Measurements from ENCODE around the gene SLCO4C1. TPM values are rescaled to one million over a fixed set of nuclear protein-coding genes. Genes with fewer than 3 reads are reported as not detected.

The SLCO4C1 gene
- total and polyA plus RNA-seq, 12 donors, result 0.06 to 1.6 (median 0.27) TPM; not detected in 2

DNA sequence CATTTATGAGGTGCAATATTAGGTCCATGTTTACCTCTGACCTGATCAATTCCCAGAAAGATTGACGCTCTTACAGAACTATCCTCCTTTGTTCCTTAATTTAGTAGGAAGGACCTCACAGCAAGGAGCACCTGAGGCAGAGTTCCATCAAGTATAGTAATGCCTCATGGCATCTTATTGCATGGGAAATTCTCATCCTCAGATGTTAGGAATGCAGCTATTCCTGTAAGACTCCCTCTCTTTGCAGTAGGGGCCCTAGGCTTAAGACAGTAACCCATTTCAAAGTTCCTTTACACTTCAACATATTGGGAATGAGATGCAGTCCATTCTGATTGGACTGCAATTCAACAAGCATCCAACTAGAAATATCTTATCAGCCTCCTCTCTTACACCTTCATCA is 69.8 kb downstream of the SLCO4C1 start:
- Histone ChIP-seq H3K9me3 (replicated peaks in 1 of 3) (no peaks in the 10 kb centered on the region), H3K27ac (no peak overlapping the region), H3K4me3 (no peak overlapping the region), H3K36me3 (replicated peaks in 1 of 2) (no peaks in the 10 kb centered on the region), H3K4me1 (replicated peaks in 1 of 2) (no peaks in the 10 kb centered on the region), H3K27me3 (no peaks in the 10 kb centered on the region)
- TF ChIP-seq POLR2A (IDR thresholded peaks at IDR 0.05), result no peak
- TF ChIP-seq, protein P1, sequence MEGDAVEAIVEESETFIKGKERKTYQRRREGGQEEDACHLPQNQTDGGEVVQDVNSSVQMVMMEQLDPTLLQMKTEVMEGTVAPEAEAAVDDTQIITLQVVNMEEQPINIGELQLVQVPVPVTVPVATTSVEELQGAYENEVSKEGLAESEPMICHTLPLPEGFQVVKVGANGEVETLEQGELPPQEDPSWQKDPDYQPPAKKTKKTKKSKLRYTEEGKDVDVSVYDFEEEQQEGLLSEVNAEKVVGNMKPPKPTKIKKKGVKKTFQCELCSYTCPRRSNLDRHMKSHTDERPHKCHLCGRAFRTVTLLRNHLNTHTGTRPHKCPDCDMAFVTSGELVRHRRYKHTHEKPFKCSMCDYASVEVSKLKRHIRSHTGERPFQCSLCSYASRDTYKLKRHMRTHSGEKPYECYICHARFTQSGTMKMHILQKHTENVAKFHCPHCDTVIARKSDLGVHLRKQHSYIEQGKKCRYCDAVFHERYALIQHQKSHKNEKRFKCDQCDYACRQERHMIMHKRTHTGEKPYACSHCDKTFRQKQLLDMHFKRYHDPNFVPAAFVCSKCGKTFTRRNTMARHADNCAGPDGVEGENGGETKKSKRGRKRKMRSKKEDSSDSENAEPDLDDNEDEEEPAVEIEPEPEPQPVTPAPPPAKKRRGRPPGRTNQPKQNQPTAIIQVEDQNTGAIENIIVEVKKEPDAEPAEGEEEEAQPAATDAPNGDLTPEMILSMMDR (IDR thresholded peaks at IDR 0.05), result no peak
- WGBS, 4 donors, result 71 to 88% (median 84%) methylated on average over 1 of the region's 1 CpG
- intact Hi-C loops (cut with DNase I), result no loop called here
- DNase-seq, result no peak

DNA sequence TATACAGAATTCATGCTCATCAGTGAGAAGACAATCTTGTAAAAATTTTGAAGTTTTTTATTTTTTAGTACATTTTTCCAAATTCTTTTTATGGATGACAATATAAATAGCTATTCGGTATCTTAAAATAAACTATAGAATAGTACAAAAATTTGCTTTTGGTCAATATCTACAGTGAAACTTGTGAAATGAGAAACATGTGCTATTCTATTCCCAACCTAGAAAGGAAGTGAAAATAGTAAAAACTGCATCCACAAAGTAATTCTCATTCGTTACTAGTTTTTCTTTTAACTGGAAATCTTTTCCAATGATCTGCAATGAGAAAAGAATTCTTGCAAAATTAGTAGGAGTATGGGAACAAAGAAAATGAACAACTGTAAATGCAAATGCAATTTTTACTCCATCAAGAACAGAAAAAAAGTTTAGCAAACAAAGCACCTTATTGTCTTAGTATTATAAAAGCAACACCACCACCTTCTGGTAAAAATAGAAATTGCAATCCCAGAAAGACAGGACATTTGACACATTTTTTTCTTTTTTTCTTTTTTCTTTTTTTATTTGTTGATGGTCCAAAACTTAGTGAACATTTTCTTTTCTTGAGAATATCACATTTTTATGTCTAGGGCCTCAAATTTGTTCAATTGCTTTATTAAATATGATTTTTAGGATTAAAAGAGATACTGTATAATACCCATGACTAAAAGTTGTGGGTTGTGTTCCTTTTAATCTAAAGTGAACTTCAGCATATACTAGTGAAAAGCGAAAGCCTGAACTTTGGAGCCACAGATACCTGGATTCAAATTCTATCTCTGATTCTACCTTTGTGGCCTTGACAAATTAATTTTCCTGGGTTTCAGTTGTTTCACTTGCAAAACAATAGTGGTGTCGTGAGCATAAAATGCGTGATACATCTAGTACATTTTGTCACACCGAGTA is 72.3 kb downstream of the SLCO4C1 start:
- H3K36me3 ChIP-seq (replicated peaks in 1 of 2), result no peaks in the 10 kb centered on the region
- 75 to 86% (median 80%) methylated on average over 6 of the region's 6 CpGs for WGBS, 4 donors
- TF ChIP-seq POLR2A (IDR thresholded peaks at IDR 0.05), result no peak
- TF ChIP-seq, protein P1 (IDR thresholded peaks at IDR 0.05), result peak; percentile 17 to 58 (median 42)
- no peaks in the 10 kb centered on the region for H3K9me3 ChIP-seq (replicated peaks in 1 of 3)
- no peak overlapping the region for H3K4me3 ChIP-seq
- H3K27ac ChIP-seq, result no peak overlapping the region
- intact Hi-C loops (cut with DNase I), result no loop called here
- H3K27me3 ChIP-seq, result no peaks in the 10 kb centered on the region
- no peak for DNase-seq
- H3K4me1 ChIP-seq (replicated peaks in 1 of 2), result no peaks in the 10 kb centered on the region

DNA sequence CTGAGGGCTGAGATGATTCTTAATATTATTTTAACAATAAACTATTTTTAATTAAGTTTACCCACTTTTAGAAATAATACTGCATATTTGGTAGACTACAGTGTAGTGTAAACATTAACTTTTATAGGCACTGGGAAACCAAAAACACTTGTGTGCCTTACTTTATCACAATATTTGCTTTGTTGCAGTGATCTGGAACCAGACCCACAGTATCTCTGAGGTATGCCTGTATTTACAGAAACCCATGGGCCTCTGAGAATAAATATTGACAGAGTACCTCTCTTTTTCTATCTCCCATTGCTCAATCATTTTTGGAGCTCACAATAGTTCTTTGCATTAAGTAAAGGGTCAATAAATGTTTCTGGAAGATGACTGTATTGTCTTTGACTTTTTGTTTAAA is 73.3 kb downstream of the SLCO4C1 start:
- H3K9me3 ChIP-seq (replicated peaks in 1 of 3), result no peaks in the 10 kb centered on the region
- no peak overlapping the region for H3K4me3 ChIP-seq
- H3K36me3 ChIP-seq (replicated peaks in 1 of 2), result no peaks in the 10 kb centered on the region
- H3K27ac ChIP-seq, result no peak overlapping the region
- no peaks in the 10 kb centered on the region for H3K27me3 ChIP-seq
- DNase-seq, result no peak
- TF ChIP-seq, protein P1 (IDR thresholded peaks at IDR 0.05), result no peak
- H3K4me1 ChIP-seq (replicated peaks in 1 of 2), result no peaks in the 10 kb centered on the region
- intact Hi-C loops (cut with DNase I), result no loop called here

DNA sequence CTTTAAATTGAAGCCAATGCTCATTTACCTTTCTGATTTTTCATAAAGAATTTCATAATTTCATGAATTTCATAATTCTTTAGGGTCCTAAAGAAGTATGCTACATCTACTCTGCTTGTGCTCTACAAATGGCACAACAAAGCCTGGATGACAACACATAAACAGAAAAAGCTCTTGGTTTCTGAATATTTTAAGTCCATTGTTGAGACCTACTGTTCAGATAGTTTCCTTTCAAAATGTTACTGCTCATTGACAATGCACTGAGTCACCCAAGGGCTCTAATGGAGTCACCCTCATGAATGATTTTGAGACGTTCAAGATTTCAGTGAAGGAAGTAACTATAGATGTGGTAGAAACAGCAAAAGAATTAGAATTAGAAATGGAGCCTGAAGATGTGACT is 74.1 kb downstream of the SLCO4C1 start:
- WGBS, 4 donors, result 63 to 73% (median 63%) methylated on average over 1 of the region's 1 CpG
- Histone ChIP-seq H3K4me1 (replicated peaks in 1 of 2) (no peaks in the 10 kb centered on the region), H3K4me3 (no peak overlapping the region), H3K36me3 (replicated peaks in 1 of 2) (no peaks in the 10 kb centered on the region), H3K27me3 (no peaks in the 10 kb centered on the region), H3K27ac (no peak overlapping the region), H3K9me3 (replicated peaks in 1 of 3) (no peaks in the 10 kb centered on the region)
- no peak for DNase-seq
- TF ChIP-seq, protein P1 (IDR thresholded peaks at IDR 0.05), result no peak
- TF ChIP-seq POLR2A (IDR thresholded peaks at IDR 0.05), result no peak
- intact Hi-C loops (cut with DNase I), result no loop called here
